Kidney glomerular epithelial cell (primary cell): ENCODE measurements around the gene ARID5B.
"Not testable (repeated sequence)": the region's sequence is repeated elsewhere in the genome, so short reads cannot be mapped to it uniquely, and the experiment has no call there.

Experiments used
- DNase-seq: peaks from one replicate; lab custom pipeline; 2025; lab: John Stamatoyannopoulos, UW

ARID5B gene

GRCh38 chr10:62014510-62014909 is 113.0 kb downstream of the ARID5B start:
- no peak for DNase-seq

DNA sequence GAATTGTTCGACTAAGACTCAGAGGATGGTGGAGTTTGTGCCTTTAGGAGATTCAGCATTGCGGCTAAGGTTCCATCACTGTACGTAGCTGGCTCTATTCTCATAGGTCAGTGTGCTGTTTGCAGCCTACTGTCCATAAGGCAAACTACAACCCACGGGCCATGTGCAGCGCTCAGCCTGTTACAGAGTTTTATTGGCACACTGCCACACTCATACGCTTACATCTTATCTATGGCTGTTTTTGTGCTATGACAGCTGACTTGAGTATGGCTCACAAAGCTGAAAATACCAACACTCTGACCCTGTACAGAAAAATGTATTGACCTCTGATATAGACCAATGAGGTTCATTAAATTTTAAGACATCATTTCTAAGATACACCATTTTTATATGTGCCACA is 114.5 kb downstream of the ARID5B start:
- no peak for DNase-seq

- DNase-seq = no peak
Measured at GRCh38 chr10:62016623-62017490, 115.4 kb downstream of the ARID5B start.

GRCh38 chr10:62017491-62017870 is 116.0 kb downstream of the ARID5B start:
- DNase-seq = no peak

DNA sequence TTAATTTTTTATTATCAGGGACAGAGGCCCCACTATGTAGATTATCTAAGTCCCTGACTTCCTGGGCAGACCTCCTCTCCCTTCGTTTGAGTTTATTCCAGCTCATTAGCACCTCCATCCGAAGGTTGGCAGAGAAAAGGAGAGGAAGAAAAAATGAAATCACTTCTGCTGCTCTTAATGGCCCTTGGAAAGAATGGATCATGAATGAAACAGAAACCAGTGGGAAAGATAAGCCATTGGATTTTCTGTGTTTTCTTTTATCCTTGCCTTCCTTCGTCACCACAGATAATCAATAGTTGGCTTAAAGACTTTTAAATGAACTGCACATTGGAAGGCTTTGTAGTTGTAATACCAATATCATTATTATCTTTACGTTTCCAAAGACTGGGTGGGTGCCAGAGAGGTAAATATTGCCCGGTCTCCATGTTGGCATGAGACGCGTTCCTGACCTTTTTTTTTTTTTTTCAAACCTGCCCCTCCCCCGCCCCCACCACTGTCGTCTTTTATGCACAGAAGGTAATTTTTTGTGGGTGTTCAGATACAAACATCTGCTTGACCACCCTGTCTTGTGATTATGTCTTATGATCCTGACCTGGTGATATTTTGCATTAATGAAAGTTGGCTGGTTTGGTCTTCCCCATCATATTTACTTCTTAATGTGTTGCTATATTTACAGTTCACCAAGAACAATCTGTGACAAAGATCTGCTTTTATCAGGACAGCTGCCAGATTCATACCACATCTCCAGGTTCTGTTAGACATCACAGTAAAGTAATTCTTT is 116.8 kb downstream of the ARID5B start:
- DNase-seq = no peak

GRCh38 chr10:62019013-62019684 is 117.7 kb downstream of the ARID5B start:
- no peak for DNase-seq

- no peak for DNase-seq
Measured at GRCh38 chr10:62019685-62020359, 118.3 kb downstream of the ARID5B start.

GRCh38 chr10:62021128-62021665 is 119.7 kb downstream of the ARID5B start:
- no peak for DNase-seq

DNA sequence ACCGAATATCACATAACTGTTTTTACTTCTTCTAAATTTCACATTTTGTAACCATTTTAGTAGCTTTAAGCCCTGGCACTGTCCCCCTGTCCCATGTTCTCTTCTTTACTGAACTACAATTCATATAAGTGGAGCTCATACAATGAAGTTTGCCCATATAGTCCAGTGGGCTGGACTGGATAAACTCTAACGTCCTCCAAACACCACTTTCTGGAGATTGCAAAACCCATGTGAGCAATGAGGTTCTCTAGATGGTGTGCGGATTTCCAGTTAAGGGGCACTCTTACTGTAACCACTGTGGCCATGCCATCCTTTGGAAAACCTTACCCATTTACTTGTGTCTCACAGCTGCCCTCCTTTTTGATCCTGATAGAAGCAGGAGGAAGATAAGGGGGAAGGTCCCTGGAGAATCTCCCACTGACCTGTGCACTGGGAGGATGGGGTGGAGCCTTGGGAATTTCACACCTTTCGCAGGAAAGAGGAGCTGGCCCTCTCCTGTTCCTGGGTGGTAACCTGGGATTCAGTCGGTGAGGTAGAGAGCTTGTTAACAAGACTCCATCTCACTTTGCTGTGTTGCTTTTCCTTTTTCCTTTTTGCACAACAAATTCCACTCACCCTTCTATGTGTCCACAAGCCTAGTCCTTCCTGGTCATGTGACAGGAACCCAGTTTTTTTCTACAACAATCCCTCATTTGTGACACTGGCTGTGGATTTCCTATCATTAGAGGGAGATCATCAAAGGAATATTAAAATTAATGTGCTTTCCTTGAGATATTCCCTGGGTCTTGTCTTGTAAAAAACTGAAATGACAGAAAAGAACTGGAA is 120.7 kb downstream of the ARID5B start:
- no peak for DNase-seq

DNA sequence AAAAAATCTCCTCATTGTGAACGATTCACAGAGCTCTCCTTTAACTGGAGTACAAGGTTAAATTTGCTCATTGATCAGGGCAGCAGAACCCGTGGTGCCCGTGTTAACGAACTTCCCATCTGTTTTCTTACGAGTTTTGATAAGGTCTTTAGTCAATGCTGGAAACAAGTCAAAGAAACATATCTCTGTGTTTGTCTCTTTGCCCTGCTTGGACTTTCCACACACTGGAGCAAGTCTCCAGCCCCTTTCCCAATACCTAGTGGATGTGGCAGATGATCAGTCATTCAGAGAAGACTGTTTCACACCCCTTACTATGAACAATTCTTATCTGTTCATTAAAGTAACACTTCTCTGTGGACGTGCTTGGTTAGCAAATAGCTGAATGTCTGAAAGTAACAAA is 121.3 kb downstream of the ARID5B start:
- DNase-seq = no peak

GRCh38 chr10:62023329-62023728 is 121.8 kb downstream of the ARID5B start:
- no peak for DNase-seq

GRCh38 chr10:62024026-62024701 is 122.7 kb downstream of the ARID5B start:
- no peak for DNase-seq

- no peak for DNase-seq
Measured at GRCh38 chr10:62025134-62025794, 123.8 kb downstream of the ARID5B start.

DNA sequence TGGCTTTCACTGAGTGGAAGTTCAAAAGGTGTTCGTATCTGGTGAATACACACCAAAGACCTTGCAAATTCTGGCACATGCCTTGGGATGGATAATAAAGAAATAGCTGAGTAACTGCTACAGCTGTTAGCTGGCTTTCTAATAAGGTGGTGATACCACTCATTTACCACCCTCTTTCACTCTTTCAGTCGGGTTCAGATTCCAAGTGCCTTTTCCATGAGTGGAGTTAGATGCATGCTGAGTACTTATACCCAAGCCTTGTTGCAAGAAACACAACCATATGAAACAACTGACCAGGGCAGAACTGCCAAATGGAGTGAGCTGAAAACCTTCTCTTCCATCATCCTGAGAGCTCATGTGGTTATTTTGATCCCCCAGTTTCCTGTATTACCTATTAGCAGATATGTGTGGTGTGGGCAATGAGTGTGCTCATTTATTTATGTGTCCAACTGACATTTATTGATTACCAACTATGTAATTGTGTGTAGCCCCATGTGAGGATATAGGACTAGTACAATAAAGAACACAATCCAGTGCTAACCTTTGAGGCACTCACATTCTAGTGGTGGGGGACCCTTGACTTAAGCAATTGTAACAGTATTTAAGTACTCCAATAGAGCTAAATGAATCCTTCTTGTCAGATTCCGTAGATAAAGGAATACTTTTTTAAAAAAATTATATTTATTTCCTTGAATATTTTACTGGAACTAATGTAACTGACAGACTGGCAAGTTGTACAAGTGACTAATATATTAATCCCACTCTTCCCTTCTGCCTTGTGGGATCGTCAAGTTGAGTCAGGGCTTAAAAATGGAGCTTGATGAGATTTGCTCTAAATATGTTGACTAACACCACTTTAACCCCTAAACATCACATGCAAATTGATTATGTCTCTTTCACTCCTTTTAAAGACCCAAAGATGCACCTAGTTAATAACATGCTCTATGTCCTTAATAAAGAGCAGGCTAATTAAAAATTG is 124.7 kb downstream of the ARID5B start:
- DNase-seq = peak; percentile 10

- no peak for DNase-seq
Measured at GRCh38 chr10:62027841-62028501, 126.5 kb downstream of the ARID5B start.

DNA sequence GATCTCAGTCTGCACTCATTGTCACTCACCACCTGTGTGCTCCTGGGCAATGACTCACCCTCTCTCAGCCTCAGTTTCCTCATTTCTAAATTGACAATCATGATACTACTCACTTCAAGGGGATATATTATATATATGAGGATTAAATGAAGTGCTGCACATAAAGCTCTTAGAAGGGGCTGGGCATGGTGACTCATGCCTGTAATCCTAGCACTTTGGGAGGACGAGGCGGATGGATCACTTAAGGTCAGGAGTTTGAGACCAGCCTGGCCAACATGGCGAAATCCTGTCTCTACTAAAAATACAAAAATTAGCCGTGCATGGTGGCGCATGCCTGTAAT is 127.0 kb downstream of the ARID5B start:
- DNase-seq = not testable (repeated sequence)

DNA sequence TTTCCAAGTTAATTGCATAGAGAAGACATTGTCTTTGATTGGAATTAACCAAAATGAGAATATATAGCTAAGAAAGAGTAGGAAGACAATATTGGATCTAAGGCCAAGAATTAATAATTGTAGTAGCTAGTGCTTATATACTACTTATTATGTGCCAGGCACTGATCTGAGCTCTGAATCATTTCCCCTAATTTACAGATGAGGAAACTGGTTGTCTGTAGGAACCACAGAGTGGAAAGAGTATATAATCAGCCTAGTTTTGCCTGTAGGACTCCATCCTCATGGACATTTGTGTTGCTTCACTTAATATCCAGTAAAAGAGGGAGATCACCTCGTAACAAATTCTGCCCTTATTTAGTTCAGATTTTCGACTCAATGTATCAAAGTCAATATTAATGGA is 127.9 kb downstream of the ARID5B start:
- no peak for DNase-seq

DNA sequence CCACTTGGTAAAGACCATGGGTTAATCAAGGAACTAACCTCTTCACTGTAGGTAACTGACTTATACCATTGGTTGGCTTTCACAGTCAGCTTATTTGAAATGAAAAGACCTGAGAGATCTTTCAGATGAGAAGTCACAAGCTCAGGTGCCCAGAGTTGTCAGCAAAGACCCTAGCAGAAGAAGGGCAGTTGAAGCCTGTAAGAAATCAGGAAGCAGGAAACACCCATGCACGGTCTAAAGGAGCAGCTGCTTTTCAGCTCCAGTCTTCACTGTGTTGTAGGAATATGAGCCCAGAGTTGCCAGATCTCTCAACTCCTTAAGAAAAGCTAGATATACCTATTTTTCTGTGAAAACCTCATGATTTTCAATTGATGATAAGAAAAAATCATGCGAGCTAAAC is 130.0 kb downstream of the ARID5B start:
- DNase-seq = no peak
